ENCODE results near the gene AHCTF1.

The AHCTF1 gene

DNA sequence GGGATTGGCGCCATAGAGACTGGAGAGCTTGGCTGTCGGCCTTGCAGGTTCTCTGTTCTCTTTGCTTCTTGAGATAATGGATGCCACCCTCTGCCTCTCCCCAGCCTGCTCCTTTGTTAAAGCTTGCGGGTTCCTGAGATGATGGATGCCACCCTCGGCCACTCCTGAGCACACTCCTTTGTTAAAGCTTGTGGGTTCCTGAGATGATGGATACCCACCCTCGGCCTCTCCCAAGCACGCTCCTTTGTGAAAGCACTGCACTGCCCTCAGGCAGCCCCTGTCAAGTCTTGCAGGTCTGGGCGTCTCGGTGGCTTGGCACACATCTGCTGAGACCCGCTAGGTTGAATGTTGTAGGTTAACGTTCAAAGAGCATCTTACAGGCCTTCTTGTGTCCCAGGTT lies 131.0 kb downstream of the AHCTF1 start:
- DNase-seq (ENCODE audit: low spot score in 2 of 2): no peak
- H3K36me3 Mint-ChIP-seq: no peaks in the 10 kb centered on the region
- H3K4me3 Mint-ChIP-seq: no peak overlapping the region
- no peaks in the 10 kb centered on the region for H3K9me3 Mint-ChIP-seq
- no peaks in the 10 kb centered on the region for H3K4me1 Mint-ChIP-seq
- ATAC-seq: no peak
- H3K27ac Mint-ChIP-seq: no peak overlapping the region

DNA sequence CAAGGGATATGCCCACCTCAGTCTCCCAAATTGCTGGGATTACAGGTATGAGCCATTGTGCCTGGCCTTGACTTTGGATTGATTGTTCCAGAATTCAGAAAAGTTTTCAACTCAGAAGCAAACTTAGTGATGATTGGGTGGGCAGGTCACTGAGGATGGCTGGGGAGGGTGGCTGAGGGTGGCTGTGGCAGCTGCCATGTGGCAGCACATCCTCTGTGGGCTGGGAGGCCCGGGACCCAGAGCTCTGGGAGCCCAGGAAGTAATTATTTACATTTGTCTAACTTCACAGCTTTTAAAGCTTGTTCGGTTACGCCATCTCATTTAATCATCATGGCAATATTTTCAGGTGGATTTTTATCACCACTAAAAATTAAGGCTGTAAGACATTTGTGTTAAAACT lies 131.4 kb downstream of the AHCTF1 start:
- Mint-ChIP-seq H3K9me3 (no peaks in the 10 kb centered on the region), H3K4me3 (no peak overlapping the region), H3K36me3 (no peaks in the 10 kb centered on the region), H3K4me1 (no peaks in the 10 kb centered on the region), H3K27ac (no peak overlapping the region)
- no peak for ATAC-seq
- DNase-seq (ENCODE audit: low spot score in 2 of 2): no peak

DNA sequence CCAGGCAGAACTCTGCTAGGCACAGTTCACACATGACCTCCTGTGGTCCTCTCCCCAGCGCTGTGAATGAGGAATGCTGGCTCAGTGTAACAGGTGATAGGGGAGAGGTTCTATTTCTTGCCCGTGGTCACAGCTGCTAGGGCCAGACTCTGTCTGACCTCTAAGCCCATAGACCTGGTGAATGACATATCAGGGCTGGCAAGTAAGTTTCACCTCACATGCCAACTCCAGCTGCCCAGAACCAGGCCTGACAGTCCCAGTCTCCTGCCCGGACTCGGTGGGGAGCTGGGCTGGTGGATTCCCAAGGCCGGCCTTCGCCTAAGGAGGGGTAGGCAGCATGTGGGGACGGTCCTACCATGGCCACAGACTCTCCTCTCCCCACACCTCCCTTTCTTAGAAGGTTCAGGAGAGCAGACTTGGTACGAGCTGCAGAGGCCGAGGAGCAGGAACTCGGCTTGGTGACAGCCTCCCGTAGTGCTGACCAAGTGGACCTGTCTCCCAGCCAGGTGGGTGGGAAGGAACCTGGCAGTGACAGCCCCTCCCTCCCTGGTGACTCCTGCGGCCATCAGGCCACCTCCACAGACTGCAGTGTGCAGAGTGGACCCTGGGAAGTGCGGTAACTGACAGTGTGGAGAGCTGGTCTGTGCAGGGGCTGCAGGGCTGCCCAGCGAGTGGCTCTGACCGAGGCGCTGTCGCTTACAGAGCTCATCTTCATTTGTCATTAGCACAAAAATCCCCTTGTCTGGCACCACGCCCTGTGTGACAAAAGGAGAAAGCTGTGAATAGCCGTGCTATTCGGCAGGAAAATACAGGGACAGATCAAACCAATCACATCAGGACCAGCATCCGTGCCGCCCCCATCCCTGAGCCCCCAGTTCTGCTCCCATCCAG lies 132.9 kb downstream of the AHCTF1 start:
- no peaks in the 10 kb centered on the region for H3K36me3 Mint-ChIP-seq
- DNase-seq (ENCODE audit: low spot score in 2 of 2) (no peak), ATAC-seq (peak; percentile 6)
- no peak overlapping the region for H3K27ac Mint-ChIP-seq
- H3K9me3 Mint-ChIP-seq: no peaks in the 10 kb centered on the region
- H3K4me1 Mint-ChIP-seq: no peaks in the 10 kb centered on the region
- no peak overlapping the region for H3K4me3 Mint-ChIP-seq

DNA sequence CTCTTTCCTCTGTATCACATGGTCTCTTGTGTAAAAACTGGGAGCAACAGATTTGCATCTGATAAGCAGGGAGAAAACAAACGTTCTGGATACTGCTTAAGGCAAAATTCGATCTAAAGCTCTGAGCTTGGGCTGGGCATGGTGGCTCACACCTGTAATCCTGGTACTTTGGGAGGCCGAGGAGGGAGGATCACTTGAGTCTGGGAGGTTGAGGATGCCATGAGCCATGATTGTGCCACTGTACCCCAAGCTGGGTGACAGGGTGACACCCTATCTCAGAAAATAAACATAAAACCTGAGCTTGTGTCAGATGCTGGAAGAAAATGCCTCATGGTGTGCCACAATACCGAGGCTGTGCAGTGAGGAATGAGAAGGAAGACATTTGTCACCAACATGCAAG lies 133.6 kb downstream of the AHCTF1 start:
- ATAC-seq (no peak), DNase-seq (ENCODE audit: low spot score in 2 of 2) (no peak)
- H3K4me1 Mint-ChIP-seq: no peaks in the 10 kb centered on the region
- H3K9me3 Mint-ChIP-seq: no peaks in the 10 kb centered on the region
- no peaks in the 10 kb centered on the region for H3K36me3 Mint-ChIP-seq
- H3K4me3 Mint-ChIP-seq: no peak overlapping the region
- H3K27ac Mint-ChIP-seq: no peak overlapping the region

DNA sequence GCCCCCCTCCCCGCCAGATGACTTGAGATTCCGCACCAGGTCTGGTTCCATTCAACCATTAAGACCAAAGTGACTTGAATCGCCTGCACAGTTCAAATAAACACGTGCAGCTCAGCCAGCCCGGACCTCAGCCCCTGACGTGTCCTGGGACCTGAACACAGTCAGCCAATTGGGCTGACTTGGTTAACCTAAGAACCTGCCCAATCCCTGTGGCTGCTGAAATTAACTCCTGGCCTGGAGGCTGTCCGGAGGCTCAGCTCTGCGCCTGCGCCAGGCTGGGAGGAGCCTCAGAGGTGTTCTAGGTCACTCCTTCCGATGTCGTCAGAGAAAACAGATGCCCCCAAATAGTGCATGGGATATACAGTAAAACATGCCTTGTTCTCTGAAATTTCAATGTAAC lies 134.2 kb downstream of the AHCTF1 start:
- no peaks in the 10 kb centered on the region for H3K36me3 Mint-ChIP-seq
- no peak overlapping the region for H3K27ac Mint-ChIP-seq
- ATAC-seq (no peak), DNase-seq (ENCODE audit: low spot score in 2 of 2) (no peak)
- H3K9me3 Mint-ChIP-seq: no peaks in the 10 kb centered on the region
- no peaks in the 10 kb centered on the region for H3K4me1 Mint-ChIP-seq
- no peak overlapping the region for H3K4me3 Mint-ChIP-seq

DNA sequence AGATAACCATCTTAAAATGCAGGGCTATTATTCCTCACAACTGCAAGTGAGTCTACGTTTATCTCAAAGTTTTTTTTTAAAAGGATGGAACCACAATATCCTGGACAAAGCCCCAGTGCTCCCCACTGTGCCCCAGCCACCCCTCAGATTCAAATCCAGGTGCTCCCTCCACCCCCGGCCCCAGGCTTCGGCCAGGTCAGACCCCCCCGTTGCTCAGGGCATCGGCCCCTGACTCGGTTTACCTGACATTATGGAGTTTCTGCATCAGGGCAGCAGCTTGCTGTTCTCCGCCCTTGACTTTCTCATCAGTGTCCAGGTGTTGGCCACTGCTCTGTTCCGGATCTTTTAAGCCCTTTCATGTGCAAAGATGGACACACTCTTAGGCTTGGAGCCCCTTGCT lies 134.6 kb downstream of the AHCTF1 start:
- no peak overlapping the region for H3K4me3 Mint-ChIP-seq
- H3K4me1 Mint-ChIP-seq: no peaks in the 10 kb centered on the region
- H3K9me3 Mint-ChIP-seq: no peaks in the 10 kb centered on the region
- no peaks in the 10 kb centered on the region for H3K36me3 Mint-ChIP-seq
- ATAC-seq (no peak), DNase-seq (ENCODE audit: low spot score in 2 of 2) (no peak)
- H3K27ac Mint-ChIP-seq: no peak overlapping the region

DNA sequence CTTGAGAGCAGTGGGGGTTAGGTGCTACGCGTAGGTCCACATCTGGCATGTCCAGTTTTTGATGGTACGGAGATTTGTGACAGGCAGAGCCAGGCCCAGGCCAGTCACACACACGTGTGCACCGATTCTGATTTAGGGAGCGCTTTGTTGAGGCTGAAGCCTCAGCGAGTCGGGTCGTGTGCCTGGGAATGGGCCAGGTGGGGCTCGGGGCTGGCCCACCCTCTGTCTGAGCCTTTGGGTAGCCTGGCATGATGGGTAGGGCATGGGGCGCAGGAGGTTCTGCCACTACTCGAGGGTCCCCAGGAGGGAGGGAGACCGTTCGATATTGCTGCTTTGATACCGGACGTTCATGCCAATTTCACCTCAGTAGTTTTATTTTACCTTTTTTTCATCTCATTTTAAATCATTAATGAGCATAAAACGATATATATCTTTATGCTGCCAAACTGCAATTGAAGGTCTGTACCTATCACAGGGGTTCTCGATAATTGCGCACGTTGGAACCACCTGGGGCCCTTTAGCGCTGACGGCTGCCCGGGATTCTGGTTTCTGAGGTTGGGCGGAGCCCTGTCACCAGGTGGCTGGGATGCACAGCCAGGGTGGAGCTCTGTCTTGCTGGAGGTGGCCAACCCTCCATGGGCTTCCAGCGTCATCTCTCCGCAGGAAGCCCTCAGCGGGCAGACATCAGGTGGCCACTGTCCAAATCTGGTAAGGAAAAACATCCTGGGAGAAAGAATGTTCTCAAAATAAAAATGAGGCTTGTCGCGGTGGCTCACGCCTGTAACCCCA lies 135.6 kb downstream of the AHCTF1 start:
- DNase-seq (ENCODE audit: low spot score in 2 of 2) (no peak), ATAC-seq (no peak)
- Mint-ChIP-seq H3K4me3 (no peak overlapping the region), H3K36me3 (no peaks in the 10 kb centered on the region), H3K4me1 (no peaks in the 10 kb centered on the region), H3K27ac (no peak overlapping the region), H3K9me3 (no peaks in the 10 kb centered on the region)

DNA sequence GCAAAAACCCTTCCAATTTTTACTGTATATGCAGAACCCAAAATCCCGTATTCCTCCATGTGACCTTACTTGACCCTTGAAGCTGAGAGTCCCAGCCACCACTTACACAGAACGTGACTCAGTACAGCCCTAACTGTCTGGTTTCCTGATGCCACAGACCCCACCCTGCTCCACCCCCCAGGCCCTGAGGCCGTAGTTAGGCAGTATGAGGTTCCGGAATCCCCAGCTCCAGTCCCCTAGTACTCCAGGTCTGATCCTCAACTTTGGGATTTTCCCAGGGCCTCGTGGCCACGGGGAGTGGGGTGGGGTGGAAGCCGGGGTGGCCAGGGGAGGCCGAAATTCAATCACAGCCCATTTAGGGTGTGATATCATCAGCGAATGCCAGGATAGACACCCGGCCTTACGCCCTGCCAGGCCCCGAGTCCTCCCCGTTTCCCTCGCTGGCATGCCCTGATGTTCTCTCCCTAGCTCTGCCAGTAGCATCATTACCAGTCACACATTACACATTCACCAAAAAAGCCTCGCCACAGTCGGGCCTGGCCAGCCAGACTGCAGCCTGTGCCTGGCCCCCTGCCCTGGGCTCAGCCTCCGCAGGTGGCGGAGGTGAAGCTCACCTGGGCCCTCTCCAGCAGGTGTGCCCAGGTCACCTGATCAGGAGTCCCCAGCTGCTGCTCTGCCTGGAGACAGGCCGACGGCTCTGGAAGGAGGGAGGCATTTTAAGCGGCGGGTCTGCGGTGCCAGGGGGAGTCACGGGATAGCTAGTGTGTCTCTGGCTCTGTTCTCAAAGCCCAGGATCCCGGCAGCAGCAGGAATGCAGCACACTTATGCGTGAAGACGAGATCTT lies 136.7 kb downstream of the AHCTF1 start:
- H3K27ac Mint-ChIP-seq: no peak overlapping the region
- no peaks in the 10 kb centered on the region for H3K4me1 Mint-ChIP-seq
- ATAC-seq (no peak), DNase-seq (ENCODE audit: low spot score in 2 of 2) (no peak)
- H3K9me3 Mint-ChIP-seq: no peaks in the 10 kb centered on the region
- H3K36me3 Mint-ChIP-seq: no peaks in the 10 kb centered on the region
- H3K4me3 Mint-ChIP-seq: no peak overlapping the region

DNA sequence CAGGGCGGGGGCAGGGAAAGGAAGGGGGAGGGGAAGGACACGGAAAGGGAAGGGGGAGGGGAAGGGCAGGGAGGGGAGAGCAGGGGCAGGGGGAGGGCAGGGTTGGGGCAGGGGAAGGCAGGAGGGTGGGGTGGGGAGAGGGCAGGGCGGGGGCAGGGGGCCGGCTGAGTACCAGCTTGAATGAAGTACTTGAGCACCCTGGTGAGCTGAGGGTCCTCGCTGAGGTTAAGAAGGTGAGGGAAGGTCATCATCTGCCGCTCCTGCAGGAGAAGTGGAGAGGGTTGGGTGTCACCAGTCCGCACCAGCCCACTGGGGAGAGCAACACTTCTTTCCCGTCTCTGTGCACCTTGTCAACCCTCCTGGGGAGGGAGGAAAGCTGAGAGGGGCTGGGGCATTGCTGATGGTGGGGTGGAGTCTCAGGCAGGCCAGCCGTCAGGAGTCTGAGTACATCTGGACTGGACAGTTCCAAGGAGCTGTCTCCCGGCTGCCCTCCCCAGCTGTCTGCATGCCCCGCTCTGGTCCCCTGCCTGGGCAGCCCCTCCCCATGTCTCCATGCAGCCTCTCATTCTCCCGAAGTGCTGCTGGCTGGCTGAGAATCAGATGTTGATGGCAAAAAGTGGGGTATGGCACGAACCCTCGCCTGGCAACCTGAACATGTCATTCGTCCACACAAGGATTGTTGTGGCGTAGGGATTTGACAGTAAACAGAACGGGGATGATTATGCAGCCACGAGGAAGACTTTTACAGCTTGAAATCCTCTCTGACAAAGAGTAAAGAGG lies 137.5 kb downstream of the AHCTF1 start:
- no peak for DNase-seq (ENCODE audit: low spot score in 2 of 2)
- Mint-ChIP-seq H3K27ac (no peak overlapping the region), H3K36me3 (no peaks in the 10 kb centered on the region), H3K4me1 (no peaks in the 10 kb centered on the region), H3K4me3 (no peak overlapping the region), H3K9me3 (no peaks in the 10 kb centered on the region)
- ATAC-seq: no peak

DNA sequence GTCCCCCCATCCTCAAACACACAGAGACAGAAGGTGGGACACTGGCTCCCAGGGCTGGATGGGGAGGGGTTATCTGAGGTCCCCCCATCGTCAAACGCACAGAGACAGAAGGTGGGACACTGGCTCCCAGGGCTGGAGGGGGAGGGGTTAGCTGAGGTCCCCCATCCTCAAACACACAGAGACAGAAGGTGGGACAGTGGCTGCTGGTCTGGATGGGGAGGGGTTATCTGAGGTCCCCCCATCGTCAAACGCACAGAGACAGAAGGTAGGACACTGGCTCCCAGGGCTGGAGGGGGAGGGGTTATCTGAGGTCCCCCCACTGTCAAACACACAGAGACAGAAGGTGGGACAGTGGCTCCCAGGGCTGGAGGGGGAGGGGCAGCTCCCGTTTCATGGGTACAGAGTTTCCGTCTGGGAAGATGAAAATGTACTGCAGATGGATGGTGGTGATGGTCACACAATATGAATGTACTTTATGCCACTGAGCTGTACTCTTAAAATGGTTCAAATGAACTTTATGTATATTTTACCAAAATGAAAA lies 138.3 kb downstream of the AHCTF1 start:
- Mint-ChIP-seq H3K4me1 (no peaks in the 10 kb centered on the region), H3K9me3 (no peaks in the 10 kb centered on the region), H3K27ac (no peak overlapping the region), H3K36me3 (no peaks in the 10 kb centered on the region), H3K4me3 (no peak overlapping the region)
- DNase-seq (ENCODE audit: low spot score in 2 of 2) (no peak), ATAC-seq (no peak)

DNA sequence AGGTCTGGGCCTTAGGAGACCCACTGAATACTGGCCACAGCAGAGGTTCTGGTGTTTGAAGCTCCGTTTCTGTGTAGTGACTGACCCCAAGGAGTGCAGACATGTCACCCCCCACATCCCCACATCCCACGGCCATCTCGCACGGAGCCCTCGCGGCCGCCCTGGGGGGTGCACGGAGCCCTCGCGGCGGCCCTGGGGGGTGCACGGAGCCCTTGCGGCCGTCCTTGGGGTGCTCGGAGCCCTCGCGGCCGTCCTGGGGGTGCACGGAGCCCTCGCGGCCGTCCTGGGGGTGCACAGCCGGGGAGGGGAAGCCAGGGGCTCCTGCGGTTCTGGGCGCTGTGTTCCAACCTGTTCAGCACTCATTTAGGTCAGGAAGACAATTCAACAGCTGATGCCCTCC lies 139.1 kb downstream of the AHCTF1 start:
- H3K9me3 Mint-ChIP-seq: no peaks in the 10 kb centered on the region

DNA sequence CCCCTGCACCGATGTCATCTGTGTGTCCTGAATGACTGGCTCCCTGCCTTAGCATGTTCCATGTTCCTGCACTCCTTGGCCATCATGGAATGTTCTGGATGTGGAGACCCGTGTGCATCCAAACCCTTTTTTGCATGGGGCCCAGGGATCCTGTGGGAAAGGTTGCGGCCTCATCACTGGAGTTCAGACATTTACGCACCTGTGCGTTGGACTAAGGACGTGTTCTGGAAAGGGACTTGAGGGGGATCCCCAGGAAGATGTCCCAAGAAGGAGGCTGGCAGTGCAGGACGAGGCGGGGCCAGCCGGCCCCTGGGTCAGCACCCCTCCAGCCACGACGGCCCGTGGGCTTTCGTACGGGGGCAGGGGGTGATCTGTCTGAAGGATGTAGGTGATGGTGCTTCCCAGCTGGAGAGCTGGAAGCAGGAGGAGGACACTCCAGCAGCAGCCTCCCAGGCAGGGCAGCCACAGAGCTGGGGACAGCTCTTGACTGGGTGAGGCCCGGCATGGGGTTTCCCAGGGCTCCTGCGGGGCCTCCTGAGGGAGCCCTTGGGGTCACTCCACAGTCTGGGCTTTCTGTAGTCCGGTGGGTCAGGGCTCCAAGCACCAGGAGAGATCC lies 140.3 kb downstream of the AHCTF1 start:
- ATAC-seq (no peak), DNase-seq (ENCODE audit: low spot score in 2 of 2) (no peak)
- H3K36me3 Mint-ChIP-seq: no peaks in the 10 kb centered on the region
- no peaks in the 10 kb centered on the region for H3K9me3 Mint-ChIP-seq
- H3K4me3 Mint-ChIP-seq: no peak overlapping the region
- H3K27ac Mint-ChIP-seq: no peak overlapping the region
- H3K4me1 Mint-ChIP-seq: no peaks in the 10 kb centered on the region

More for the DNA sequence above, 139.1 kb downstream of the AHCTF1 start:
- DNase-seq (ENCODE audit: low spot score in 2 of 2) (no peak), ATAC-seq (no peak)
- Mint-ChIP-seq H3K36me3 (no peaks in the 10 kb centered on the region), H3K4me1 (no peaks in the 10 kb centered on the region), H3K4me3 (no peak overlapping the region), H3K27ac (no peak overlapping the region)

DNA sequence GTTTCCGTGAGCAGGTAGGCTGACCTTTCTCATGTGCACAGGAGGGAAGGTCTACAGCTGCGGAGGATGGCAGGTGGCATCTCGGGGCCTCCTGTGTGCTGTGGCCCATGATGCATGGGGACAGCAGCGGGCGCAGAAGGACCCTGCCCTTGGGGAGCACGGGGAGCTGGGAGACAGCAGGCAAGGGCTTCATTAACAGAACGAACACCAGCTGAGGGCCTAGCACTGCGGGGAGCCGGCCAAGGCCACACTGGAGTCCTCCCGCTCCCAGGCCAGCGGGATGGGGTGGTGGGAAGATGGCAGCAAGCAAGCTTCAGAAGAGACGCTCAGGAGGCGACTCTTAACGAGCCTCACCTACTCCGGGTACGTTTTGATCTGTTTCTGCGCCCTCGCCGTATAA lies 140.9 kb downstream of the AHCTF1 start:
- Mint-ChIP-seq H3K4me3 (no peak overlapping the region), H3K9me3 (no peaks in the 10 kb centered on the region), H3K36me3 (no peaks in the 10 kb centered on the region), H3K4me1 (no peaks in the 10 kb centered on the region), H3K27ac (no peak overlapping the region)
- ATAC-seq (no peak), DNase-seq (ENCODE audit: low spot score in 2 of 2) (no peak)

DNA sequence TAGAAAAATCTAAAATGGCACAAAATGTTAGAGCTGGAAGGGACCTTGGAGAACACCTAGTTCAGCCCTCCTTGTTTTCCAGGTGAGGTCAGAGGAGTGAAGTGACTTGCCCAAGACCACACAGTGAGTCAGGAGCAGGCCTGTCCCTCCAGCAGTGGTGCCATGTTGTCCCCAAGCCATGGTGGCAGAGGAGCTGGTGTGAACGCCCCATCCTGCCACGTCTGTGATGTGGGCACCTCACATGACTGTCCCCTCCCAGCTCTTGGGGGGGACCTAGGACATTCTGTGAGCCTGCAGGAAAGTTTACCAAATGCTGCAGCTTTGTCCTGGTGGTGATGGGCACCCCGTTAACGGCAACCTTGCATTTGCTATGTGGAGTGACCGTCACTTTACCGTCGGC lies 141.4 kb downstream of the AHCTF1 start:
- Mint-ChIP-seq H3K9me3 (no peaks in the 10 kb centered on the region), H3K36me3 (no peaks in the 10 kb centered on the region), H3K4me3 (no peak overlapping the region), H3K27ac (no peak overlapping the region), H3K4me1 (no peaks in the 10 kb centered on the region)
- DNase-seq (ENCODE audit: low spot score in 2 of 2) (no peak), ATAC-seq (peak; percentile 14)
